Measurements from ENCODE around the gene SMCHD1. TPM values are rescaled to one million over a fixed set of nuclear protein-coding genes. Genes with fewer than 3 reads are reported as not detected.
A peak's percentile ranks its signal among the peaks of the same experiment; 100 is the strongest.

SMCHD1 gene
- total and polyA plus RNA-seq, 2 donors (not counting 1 experiment from before 2014, with no cell fraction given): 54.2 to 380 TPM

DNA sequence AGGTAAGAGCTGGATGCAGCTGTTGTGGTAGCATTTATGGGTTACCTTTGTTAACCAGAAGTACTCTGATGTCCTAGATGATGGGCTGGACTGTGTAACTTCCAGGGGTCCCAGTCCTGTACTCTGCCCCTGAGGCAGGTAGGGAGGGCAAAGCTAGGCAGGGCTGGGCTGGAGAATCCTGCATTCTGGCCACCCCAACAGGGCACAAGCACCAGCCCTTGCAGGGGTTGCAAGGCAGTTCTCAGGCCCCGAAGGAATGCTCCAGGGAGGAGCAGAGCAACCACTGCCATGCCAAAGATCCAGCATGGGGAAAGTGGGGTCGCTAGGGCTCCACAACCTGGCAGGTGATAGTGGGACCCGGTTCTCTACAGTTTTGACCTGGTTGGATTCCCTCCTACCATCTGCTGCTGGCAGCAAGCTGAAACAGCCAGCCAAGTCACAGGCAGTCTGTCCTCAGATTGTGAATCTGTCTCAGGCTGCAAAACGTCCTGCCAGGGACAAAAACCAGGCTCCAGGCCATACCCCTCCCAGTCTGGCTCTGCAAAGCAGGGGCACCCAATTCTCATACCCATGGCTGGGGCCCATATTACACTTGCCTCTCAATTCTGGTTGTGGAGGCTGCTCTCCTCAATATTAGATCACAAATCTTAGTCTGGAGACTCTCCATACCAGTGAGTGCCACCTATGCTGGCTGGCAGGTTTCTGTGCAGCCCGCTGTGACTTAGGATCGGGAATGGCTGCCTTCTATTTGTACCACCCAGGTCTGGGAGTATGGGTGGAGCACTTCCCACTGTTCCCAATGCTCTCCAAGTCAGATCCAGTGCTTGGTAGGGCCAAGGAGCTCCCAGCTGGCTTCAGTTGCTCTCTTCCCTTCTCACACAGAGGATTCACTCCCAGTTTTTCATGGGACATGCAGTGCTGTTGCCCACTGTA is 61.1 kb downstream of the SMCHD1 start:
- ATAC-seq (ENCODE audit: low read depth): no peak
- Histone ChIP-seq H3K36me3 (replicated peaks in 1 of 2; ENCODE audit: control extremely low read depth in 1 of 2, control insufficient read depth in 1 of 2, extremely low read depth in 1 of 2, insufficient read depth in 2 of 2, low read length in 1 of 2) (peaks cover 6 to 90% of the 10 kb centered on the region in 2 experiments), H3K27ac (ENCODE audit: low read length in 2 of 2) (no peak overlapping the region), H3K4me3 (ENCODE audit: control extremely low read depth in 1 of 5, extremely low read depth in 1 of 5, insufficient read depth in 1 of 5, low read depth in 2 of 5, low read length in 4 of 5) (no peak overlapping the region), H3K27me3 (replicated peaks in 1 of 4; ENCODE audit: control extremely low read depth in 1 of 4, control insufficient read depth in 3 of 4, insufficient read depth in 4 of 4, low read length in 3 of 4) (no peaks in the 10 kb centered on the region), H3K9me3 (ENCODE audit: control extremely low read depth in 1 of 3, control insufficient read depth in 2 of 3, insufficient read depth in 1 of 3, low read length in 2 of 3) (no peaks in the 10 kb centered on the region), H3K79me2 (ENCODE audit: control insufficient read depth, insufficient read depth, low read length) (peaks cover 85% of the 10 kb centered on the region), H3K9ac (ENCODE audit: low read length) (no peak overlapping the region), H2AFZ (ENCODE audit: insufficient read depth, low read depth, low read length, poor library complexity, severe bottlenecking) (no peak overlapping the region), H4K20me1 (ENCODE audit: control insufficient read depth, insufficient read depth, low read length, poor library complexity, severe bottlenecking) (peaks cover 63% of the 10 kb centered on the region), H3K4me1 (ENCODE audit: control insufficient read depth in 2 of 2, insufficient read depth in 2 of 2, low read length in 2 of 2) (no peaks in the 10 kb centered on the region), H3K4me2 (replicated peaks; ENCODE audit: low read depth, low read length, poor library complexity, severe bottlenecking) (no peak overlapping the region)
- WGBS (ENCODE audit: insufficient coverage): 100% methylated on average over 6 of the region's 6 CpGs
- CTCF ChIA-PET: interaction anchor here (0.8 kb wide), 1 partner anchor 13 kb away, joined by 4 read pairs; no protein-coding TSS in a partner anchor
- TF ChIP-seq, protein P1, sequence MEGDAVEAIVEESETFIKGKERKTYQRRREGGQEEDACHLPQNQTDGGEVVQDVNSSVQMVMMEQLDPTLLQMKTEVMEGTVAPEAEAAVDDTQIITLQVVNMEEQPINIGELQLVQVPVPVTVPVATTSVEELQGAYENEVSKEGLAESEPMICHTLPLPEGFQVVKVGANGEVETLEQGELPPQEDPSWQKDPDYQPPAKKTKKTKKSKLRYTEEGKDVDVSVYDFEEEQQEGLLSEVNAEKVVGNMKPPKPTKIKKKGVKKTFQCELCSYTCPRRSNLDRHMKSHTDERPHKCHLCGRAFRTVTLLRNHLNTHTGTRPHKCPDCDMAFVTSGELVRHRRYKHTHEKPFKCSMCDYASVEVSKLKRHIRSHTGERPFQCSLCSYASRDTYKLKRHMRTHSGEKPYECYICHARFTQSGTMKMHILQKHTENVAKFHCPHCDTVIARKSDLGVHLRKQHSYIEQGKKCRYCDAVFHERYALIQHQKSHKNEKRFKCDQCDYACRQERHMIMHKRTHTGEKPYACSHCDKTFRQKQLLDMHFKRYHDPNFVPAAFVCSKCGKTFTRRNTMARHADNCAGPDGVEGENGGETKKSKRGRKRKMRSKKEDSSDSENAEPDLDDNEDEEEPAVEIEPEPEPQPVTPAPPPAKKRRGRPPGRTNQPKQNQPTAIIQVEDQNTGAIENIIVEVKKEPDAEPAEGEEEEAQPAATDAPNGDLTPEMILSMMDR (IDR thresholded peaks at IDR 0.05): no peak
- TF ChIP-seq EZH2 (IDR thresholded peaks at IDR 0.05; ENCODE audit: borderline replicate concordance, insufficient read depth, low read depth, low read length, poor library complexity, severe bottlenecking): no peak
- Mint-ChIP-seq H3K27ac (peak overlapping the region; percentile 61), H3K4me3 (no peak overlapping the region), H3K27me3 (no peaks in the 10 kb centered on the region), H3K4me1 (peaks cover 20% of the 10 kb centered on the region), H3K9me3 (ENCODE audit: insufficient read depth) (no peaks in the 10 kb centered on the region)
- POLR2A ChIA-PET: interaction anchor here (0.7 kb wide), 1 partner anchor 405 kb away, joined by 3 read pairs; no protein-coding TSS in a partner anchor
- no peak for DNase-seq
- intact Hi-C loops (cut with micrococcal nuclease): loop anchor here (5.0 kb wide), 1 partner anchor 34 kb away; no protein-coding TSS in a partner anchor

DNA sequence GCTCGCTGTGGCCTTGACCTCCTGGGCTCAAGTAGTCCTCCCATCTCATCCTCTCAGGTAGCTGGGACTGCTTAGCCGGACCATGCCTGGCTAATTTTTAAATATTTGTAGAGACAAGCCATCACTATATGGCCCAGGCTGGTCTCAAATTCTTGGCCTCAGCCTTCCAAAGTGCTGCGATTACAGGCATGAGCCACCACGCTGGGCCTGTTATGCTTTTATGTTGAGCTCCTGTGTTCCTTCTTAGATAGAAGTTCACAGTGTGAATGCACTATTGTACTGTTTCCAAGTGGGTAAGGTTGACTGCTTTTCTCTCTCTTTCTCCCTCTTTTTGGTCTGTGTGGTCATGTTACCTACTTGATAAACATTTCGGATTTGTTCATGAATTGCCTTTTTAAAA is 61.9 kb downstream of the SMCHD1 start:
- H2AFZ ChIP-seq (ENCODE audit: insufficient read depth, low read depth, low read length, poor library complexity, severe bottlenecking): no peak overlapping the region
- ATAC-seq (ENCODE audit: low read depth) (no peak), DNase-seq (no peak)
- no peak overlapping the region for H3K27ac ChIP-seq (ENCODE audit: low read length in 2 of 2)
- POLR2A ChIA-PET: interaction anchor here (0.7 kb wide), 1 partner anchor 404 kb away, joined by 3 read pairs; no protein-coding TSS in a partner anchor
- H3K9me3 Mint-ChIP-seq (ENCODE audit: insufficient read depth): no peaks in the 10 kb centered on the region
- H3K27ac Mint-ChIP-seq: no peak overlapping the region
- no peaks in the 10 kb centered on the region for H3K27me3 ChIP-seq (replicated peaks in 1 of 4; ENCODE audit: control extremely low read depth in 1 of 4, control insufficient read depth in 3 of 4, insufficient read depth in 4 of 4, low read length in 3 of 4)
- H3K36me3 ChIP-seq (replicated peaks in 1 of 2; ENCODE audit: control extremely low read depth in 1 of 2, control insufficient read depth in 1 of 2, extremely low read depth in 1 of 2, insufficient read depth in 2 of 2, low read length in 1 of 2): peaks cover 7 to 90% of the 10 kb centered on the region in 2 experiments
- TF ChIP-seq, protein P1 (IDR thresholded peaks at IDR 0.05): no peak
- no peak for TF ChIP-seq EZH2 (IDR thresholded peaks at IDR 0.05; ENCODE audit: borderline replicate concordance, insufficient read depth, low read depth, low read length, poor library complexity, severe bottlenecking)
- peaks cover 20% of the 10 kb centered on the region for H3K4me1 Mint-ChIP-seq
- no peaks in the 10 kb centered on the region for H3K27me3 Mint-ChIP-seq
- H3K4me3 ChIP-seq (ENCODE audit: control extremely low read depth in 1 of 5, extremely low read depth in 1 of 5, insufficient read depth in 1 of 5, low read depth in 2 of 5, low read length in 4 of 5): no peak overlapping the region
- intact Hi-C loops (cut with micrococcal nuclease): loop anchor here (5.0 kb wide), 1 partner anchor 35 kb away; no protein-coding TSS in a partner anchor
- H3K4me3 Mint-ChIP-seq: no peak overlapping the region
- no peak overlapping the region for H3K4me2 ChIP-seq (replicated peaks; ENCODE audit: low read depth, low read length, poor library complexity, severe bottlenecking)
- H4K20me1 ChIP-seq (ENCODE audit: control insufficient read depth, insufficient read depth, low read length, poor library complexity, severe bottlenecking): peaks cover 71% of the 10 kb centered on the region
- WGBS (ENCODE audit: insufficient coverage): 100% methylated on average over 1 of the region's 5 CpGs
- H3K79me2 ChIP-seq (ENCODE audit: control insufficient read depth, insufficient read depth, low read length): peaks cover 86% of the 10 kb centered on the region
- H3K4me1 ChIP-seq (ENCODE audit: control insufficient read depth in 2 of 2, insufficient read depth in 2 of 2, low read length in 2 of 2): no peaks in the 10 kb centered on the region
- H3K9ac ChIP-seq (ENCODE audit: low read length): no peak overlapping the region
- no peaks in the 10 kb centered on the region for H3K9me3 ChIP-seq (ENCODE audit: control extremely low read depth in 1 of 3, control insufficient read depth in 2 of 3, insufficient read depth in 1 of 3, low read length in 2 of 3)
- CTCF ChIA-PET: no interaction called here
